T-cell (primary cell): ENCODE measurements around the gene RXRA. TPM values are rescaled to one million over a fixed set of nuclear protein-coding genes. Genes with fewer than 3 reads are reported as not detected.
A peak's percentile ranks its signal among the peaks of the same experiment; 100 is the strongest.

ENCODE experiments used
- ATAC-seq, 4 experiments: fragments of 200-7000 bp in 3 of 4; fragments of 150-1000 bp in 1 of 4; cut with Tn5 transposase; replicated peaks in 1 of 4; 1 replicate in 3 of 4; 2 replicates in 1 of 4; pipeline ENCODE4 v1.10.0; 2021; ENCODE audit warnings: moderate library complexity in 3 of 4, mild to moderate bottlenecking in 2 of 4, moderate number of reproducible peaks in 1 of 4
- CTCF ChIA-PET, 2 donors: fragments of 300-600 bp; sonication (Branson Sonifier 250); formaldehyde crosslinking; loops; one replicate each; lab custom pipeline; 2022; ENCODE audit warnings: antibody characterized with exemption in 2 of 2; lab: Charles Lee
- POLR2A ChIA-PET, 2 donors: fragments of 300-600 bp; sonication (Branson Sonifier 250); formaldehyde crosslinking; loops; one replicate each; lab custom pipeline; 2022; ENCODE audit warnings: antibody characterized with exemption in 2 of 2; lab: Charles Lee
- DNase-seq, 35 experiments: peaks; one replicate each; pipeline versions ENCODE4 v3.0.0 to v3.0.0-alpha.2; 2013 to 2023
- H3K27ac ChIP-seq: one replicate; pipeline ENCODE4 v1.5.1; 2013; ENCODE audit warnings: low read length
- H3K27me3 ChIP-seq, 2 experiments: replicated peaks in 1 of 2; 1 replicate in 1 of 2; 2 replicates in 1 of 2; pipeline versions ENCODE4 v1.6.1 to v1.7.0; 2013; ENCODE audit warnings: low read length in 1 of 2, mixed read lengths in 1 of 2; ENCODE audit not compliant: control insufficient read depth in 2 of 2, insufficient read depth in 2 of 2; ENCODE audit errors: extremely low read depth in 1 of 2
- H3K36me3 ChIP-seq, 2 donors: 1 replicate in 1 of 2; 2 replicates in 1 of 2; pipeline versions ENCODE4 v1.6.1 to v1.7.0; 2013; ENCODE audit warnings: low read length in 1 of 2; ENCODE audit not compliant: control insufficient read depth in 2 of 2, insufficient read depth in 1 of 2; ENCODE audit errors: extremely low read depth in 1 of 2
- H3K4me1 ChIP-seq, 2 experiments: 1 replicate in 1 of 2; 2 replicates in 1 of 2; pipeline versions ENCODE4 v1.6.1 to v1.7.0; 2013; ENCODE audit warnings: low read length in 2 of 2, mixed read lengths in 1 of 2; ENCODE audit not compliant: insufficient read depth in 2 of 2, control insufficient read depth in 1 of 2; ENCODE audit errors: extremely low read depth in 1 of 2
- H3K4me3 ChIP-seq, 2 donors: 1 replicate in 1 of 2; 2 replicates in 1 of 2; pipeline versions ENCODE4 v1.5.1 to v1.7.0; 2013; ENCODE audit warnings: mild to moderate bottlenecking in 2 of 2, low read length in 1 of 2, moderate library complexity in 1 of 2; ENCODE audit not compliant: control insufficient read depth in 1 of 2; ENCODE audit errors: extremely low read depth in 1 of 2
- H3K9me3 ChIP-seq: 2 replicates; pipeline ENCODE4 v1.7.0; 2013
- H3K27ac Mint-ChIP-seq, 2 donors: one replicate each; pipeline ENCODE4 v1.8.0; 2020 to 2021; ENCODE audit warnings: mild to moderate bottlenecking in 2 of 2, mixed read lengths in 2 of 2
- H3K27me3 Mint-ChIP-seq, 2 donors: one replicate each; pipeline ENCODE4 v1.8.0; 2021 to 2022; ENCODE audit warnings: mixed read lengths in 2 of 2
- H3K36me3 Mint-ChIP-seq: one replicate; pipeline ENCODE4 v1.8.0; 2021; ENCODE audit warnings: mixed read lengths
- H3K4me1 Mint-ChIP-seq, 3 donors: one replicate each; pipeline ENCODE4 v1.8.0; 2020 to 2022; ENCODE audit warnings: mixed read lengths in 3 of 3, mild to moderate bottlenecking in 1 of 3
- H3K4me3 Mint-ChIP-seq, 3 donors: one replicate each; pipeline ENCODE4 v1.8.0; 2020 to 2022; ENCODE audit warnings: mild to moderate bottlenecking in 3 of 3, mixed read lengths in 3 of 3, moderate library complexity in 3 of 3
- H3K9me3 Mint-ChIP-seq, 3 donors: one replicate each; pipeline ENCODE4 v1.8.0; 2020 to 2022; ENCODE audit warnings: mixed read lengths in 3 of 3
- WGBS: methylation state at CpG from one replicate; pipeline ENCODE4 v1.1.5; 2013; ENCODE audit warnings: missing lambda C conversion rate; ENCODE audit not compliant: insufficient coverage; 5-methylcytosine and 5-hydroxymethylcytosine counted together
- total RNA-seq, 35 experiments: library from RNA in 6 of 35; stranded (reverse) in 6 of 35; fragments of 120-200 nt in 1 of 35; gene quantifications; one replicate each; pipeline versions ENCODE4 v1.2.1 to v1.2.4 and lab custom pipeline; 2013 to 2026

Gene RXRA
- total RNA-seq, 5 donors from 2014 or later (not counting 1 experiment from before 2014, with no cell fraction given) = 5.6 to 17.7 (median 14.5) TPM

- Histone ChIP-seq H3K36me3 (no peaks in the 10 kb centered on the region), H3K4me3 (peak overlapping the region; percentile 7 to 21), H3K27me3 (peaks cover 0 to 8% of the 10 kb centered on the region in 2 experiments), H3K9me3 (no peaks in the 10 kb centered on the region), H3K27ac (peak overlapping the region; percentile 41), H3K4me1 (peaks cover 9 to 59% of the 10 kb centered on the region in 2 experiments)
- 11% methylated on average over 12 of the region's 21 CpGs for WGBS
- peak overlapping the region in 1 of 2 donors; percentile 41 for H3K27ac Mint-ChIP-seq
- no peaks in the 10 kb centered on the region for H3K9me3 Mint-ChIP-seq
- H3K4me1 Mint-ChIP-seq = peaks cover 24 to 42% (median 29%) of the 10 kb centered on the region in 3 donors
- ChIA-PET POLR2A (interaction anchor here in 1 of 2 donors (0.7 kb wide), 1 partner anchor 24 kb away, joined by 4 read pairs; no protein-coding TSS in a partner anchor), CTCF (interaction anchor here (0.6 to 1.0 kb wide), 6 partner anchors 10 to 1249 kb away, joined by 3 to 4 read pairs (median 3); partner anchors contain the start of gene CACFD1 (in 1 of the 2))
- no peaks in the 10 kb centered on the region for H3K36me3 Mint-ChIP-seq
- peak in 34 of 35 experiments; percentile 22 to 72 (median 54) for DNase-seq
- no peaks in the 10 kb centered on the region for H3K27me3 Mint-ChIP-seq
- ATAC-seq = peak; percentile 53 to 78 (median 68)
- peak overlapping the region; percentile 6 to 73 (median 28) for H3K4me3 Mint-ChIP-seq
Measured at GRCh38 chr9:134381671-134382516, 55.6 kb downstream of the RXRA start.

GRCh38 chr9:134382733-134383132, 56.5 kb downstream of the RXRA start:
- Histone ChIP-seq H3K36me3 (no peaks in the 10 kb centered on the region), H3K4me1 (peaks cover 9 to 59% of the 10 kb centered on the region in 2 experiments), H3K9me3 (no peaks in the 10 kb centered on the region), H3K27ac (no peak overlapping the region), H3K4me3 (no peak overlapping the region), H3K27me3 (peaks cover 0 to 8% of the 10 kb centered on the region in 2 experiments)
- Mint-ChIP-seq H3K27ac (peak overlapping the region in 1 of 2 donors; percentile 43), H3K9me3 (no peaks in the 10 kb centered on the region), H3K4me3 (peak overlapping the region in 1 of 3 donors; percentile 73), H3K36me3 (no peaks in the 10 kb centered on the region), H3K4me1 (peaks cover 21 to 37% (median 29%) of the 10 kb centered on the region in 3 donors), H3K27me3 (no peaks in the 10 kb centered on the region)
- DNase-seq = no peak
- ChIA-PET POLR2A (interaction anchor here (0.5 to 0.7 kb wide), 2 partner anchors 23 to 982 kb away, joined by 4 read pairs; no protein-coding TSS in a partner anchor), CTCF (interaction anchor here (0.6 to 0.9 kb wide), 5 partner anchors 9 to 1248 kb away, joined by 3 to 4 read pairs (median 3); partner anchors contain the start of gene CACFD1 (in 1 of the 2))
- no peak for ATAC-seq
- 97% methylated on average over 14 of the region's 14 CpGs for WGBS

- Histone ChIP-seq H3K27ac (no peak overlapping the region), H3K36me3 (no peaks in the 10 kb centered on the region), H3K9me3 (no peaks in the 10 kb centered on the region), H3K4me3 (no peak overlapping the region), H3K4me1 (peaks cover 9 to 56% of the 10 kb centered on the region in 2 experiments), H3K27me3 (peaks cover 0 to 8% of the 10 kb centered on the region in 2 experiments)
- H3K4me1 Mint-ChIP-seq = peaks cover 23 to 39% (median 29%) of the 10 kb centered on the region in 3 donors
- ATAC-seq = no peak
- no peaks in the 10 kb centered on the region for H3K27me3 Mint-ChIP-seq
- H3K4me3 Mint-ChIP-seq = no peak overlapping the region
- H3K36me3 Mint-ChIP-seq = no peaks in the 10 kb centered on the region
- DNase-seq = no peak
- WGBS = 92% methylated on average over 6 of the region's 6 CpGs
- POLR2A ChIA-PET = interaction anchor here in 1 of 2 donors (0.5 kb wide), 1 partner anchor 982 kb away, joined by 4 read pairs; no protein-coding TSS in a partner anchor
- H3K27ac Mint-ChIP-seq = no peak overlapping the region
- CTCF ChIA-PET = interaction anchor here (0.6 to 1.1 kb wide), 2 partner anchors 63 to 194 kb away, joined by 4 to 8 read pairs; no protein-coding TSS in a partner anchor
- no peaks in the 10 kb centered on the region for H3K9me3 Mint-ChIP-seq
Measured at GRCh38 chr9:134383148-134383547, 56.9 kb downstream of the RXRA start.

- peaks cover 25 to 44% (median 30%) of the 10 kb centered on the region in 3 donors for H3K4me1 Mint-ChIP-seq
- H3K27me3 ChIP-seq = peaks cover 0 to 8% of the 10 kb centered on the region in 2 experiments
- ChIA-PET POLR2A (no interaction called here), CTCF (no interaction called here)
- no peaks in the 10 kb centered on the region for H3K36me3 ChIP-seq
- no peak overlapping the region for H3K27ac Mint-ChIP-seq
- no peak overlapping the region for H3K4me3 ChIP-seq
- no peak for DNase-seq
- peaks cover 10 to 49% of the 10 kb centered on the region in 2 experiments for H3K4me1 ChIP-seq
- no peaks in the 10 kb centered on the region for H3K9me3 ChIP-seq
- WGBS = 91% methylated on average over 12 of the region's 19 CpGs
- no peaks in the 10 kb centered on the region for H3K36me3 Mint-ChIP-seq
- no peak for ATAC-seq
- no peaks in the 10 kb centered on the region for H3K9me3 Mint-ChIP-seq
- H3K27ac ChIP-seq = no peak overlapping the region
- H3K4me3 Mint-ChIP-seq = no peak overlapping the region
- H3K27me3 Mint-ChIP-seq = no peaks in the 10 kb centered on the region
Measured at GRCh38 chr9:134384811-134385479, 58.7 kb downstream of the RXRA start.

GRCh38 chr9:134385915-134386314, 59.7 kb downstream of the RXRA start:
- Histone ChIP-seq H3K4me1 (peaks cover 17 to 59% of the 10 kb centered on the region in 2 experiments), H3K9me3 (no peaks in the 10 kb centered on the region), H3K27me3 (peaks cover 0 to 8% of the 10 kb centered on the region in 2 experiments), H3K4me3 (no peak overlapping the region), H3K27ac (no peak overlapping the region), H3K36me3 (no peaks in the 10 kb centered on the region)
- Mint-ChIP-seq H3K36me3 (no peaks in the 10 kb centered on the region), H3K27me3 (no peaks in the 10 kb centered on the region), H3K4me1 (peaks cover 34 to 51% (median 39%) of the 10 kb centered on the region in 3 donors), H3K4me3 (no peak overlapping the region), H3K27ac (no peak overlapping the region), H3K9me3 (no peaks in the 10 kb centered on the region)
- CTCF ChIA-PET = no interaction called here
- ATAC-seq = no peak
- DNase-seq = no peak
- 78% methylated on average over 22 of the region's 24 CpGs for WGBS
- POLR2A ChIA-PET = no interaction called here
